Measurements from ENCODE around the gene ARSB.

DNA sequence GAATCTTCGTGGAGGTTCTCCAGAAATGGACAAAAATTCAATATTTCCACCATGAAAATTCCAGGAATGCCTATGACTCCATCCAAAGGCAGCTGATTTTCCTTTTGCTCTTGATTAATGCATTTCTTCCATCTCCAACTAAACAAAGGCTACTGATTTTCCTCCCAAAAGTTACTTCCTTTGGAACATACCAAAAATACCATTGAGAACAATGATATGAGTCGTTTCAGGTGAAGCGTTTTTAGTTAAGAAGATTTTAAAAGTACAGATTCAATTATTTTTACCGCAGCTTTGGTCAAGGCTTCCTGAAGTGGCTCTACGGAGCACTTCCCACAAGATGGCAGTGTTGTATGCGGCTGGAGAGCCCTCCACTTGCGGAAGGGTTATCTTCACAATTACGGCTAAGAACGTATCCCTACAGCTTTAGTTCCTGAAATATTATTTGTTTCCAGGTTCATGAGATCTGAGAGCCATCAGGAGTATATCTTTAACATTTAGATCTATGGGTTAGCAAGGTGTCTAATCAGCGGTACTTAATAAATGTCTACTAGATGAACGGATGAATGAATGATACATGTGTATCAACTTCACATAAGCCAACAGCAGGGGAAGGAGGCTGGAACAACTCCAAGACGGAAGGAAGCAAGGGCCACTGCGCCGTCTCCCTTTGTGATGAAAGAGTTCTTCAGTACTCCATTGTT lies 35.9 kb upstream of the ARSB start:
- TF ChIP-seq SUZ12 (IDR thresholded peaks at IDR 0.05) (no peak), ZNF384 (IDR thresholded peaks at IDR 0.05) (no peak), ELF4 (IDR thresholded peaks at IDR 0.05) (no peak)
